CD14-positive monocyte (primary cell): ENCODE results near the gene TRPM5. TPM values are rescaled to one million over a fixed set of nuclear protein-coding genes. Genes with fewer than 3 reads are reported as not detected.

Experiments
- DNase-seq, 3 donors: peaks; one replicate each; pipeline ENCODE4 v3.0.0-alpha.2; 2011 to 2022
- H2AFZ ChIP-seq: 2 replicates; pipeline ENCODE4 v1.6.0; 2012; ENCODE audit warnings: mild to moderate bottlenecking, low read depth, low read length, inconsistent platforms; ENCODE audit not compliant: insufficient read depth, poor library complexity, severe bottlenecking
- H3K27ac ChIP-seq, 2 donors: 1 replicate in 1 of 2; 2 replicates in 1 of 2; pipeline ENCODE4 v1.5.1; 2012 to 2013; ENCODE audit warnings: low read length in 2 of 2, control low read depth in 1 of 2, inconsistent platforms in 1 of 2, low read depth in 1 of 2, mild to moderate bottlenecking in 1 of 2
- H3K27me3 ChIP-seq, 2 donors: one replicate each; pipeline versions ENCODE4 v1.6.0 to v1.6.1; 2011 to 2013; ENCODE audit warnings: low read length in 2 of 2; ENCODE audit not compliant: control insufficient read depth in 2 of 2, insufficient read depth in 2 of 2
- H3K36me3 ChIP-seq, 2 donors: replicated peaks in 1 of 2; 1 replicate in 1 of 2; 2 replicates in 1 of 2; pipeline versions ENCODE4 v1.5.1 to v1.6.1; 2012 to 2013; ENCODE audit warnings: low read length in 2 of 2, control low read depth in 1 of 2, inconsistent platforms in 1 of 2, mild to moderate bottlenecking in 1 of 2; ENCODE audit not compliant: insufficient read depth in 2 of 2, control insufficient read depth in 1 of 2
- H3K4me1 ChIP-seq, 2 donors: 1 replicate in 1 of 2; 2 replicates in 1 of 2; pipeline versions ENCODE4 v1.5.1 to v1.6.1; 2012 to 2013; ENCODE audit warnings: low read length in 2 of 2, control low read depth in 1 of 2, inconsistent platforms in 1 of 2, mild to moderate bottlenecking in 1 of 2, moderate library complexity in 1 of 2; ENCODE audit not compliant: insufficient read depth in 2 of 2, control insufficient read depth in 1 of 2
- H3K4me2 ChIP-seq: replicated peaks from 2 replicates; pipeline ENCODE3; 2012; ENCODE audit warnings: low read length, moderate library complexity, mild to moderate bottlenecking; ENCODE audit not compliant: poor library complexity, severe bottlenecking; ENCODE audit errors: extremely low read depth
- H3K4me3 ChIP-seq, 3 experiments: fragments of 200-600 bp in 1 of 3; sonication (generic) in 1 of 3; replicated peaks in 1 of 3; 1 replicate in 2 of 3; 2 replicates in 1 of 3; pipeline ENCODE4 v1.5.1; 2011 to 2013; ENCODE audit warnings: low read length in 3 of 3, mild to moderate bottlenecking in 3 of 3, control low read depth in 2 of 3, low read depth in 2 of 3, inconsistent platforms in 1 of 3, moderate library complexity in 1 of 3
- H3K79me2 ChIP-seq: 2 replicates; pipeline ENCODE4 v1.6.0; 2012; ENCODE audit warnings: mild to moderate bottlenecking, control low read depth, inconsistent platforms, low read length, moderate library complexity; ENCODE audit not compliant: insufficient read depth
- H3K9ac ChIP-seq: 2 replicates; pipeline ENCODE4 v1.6.0; 2017; ENCODE audit warnings: low read length, mild to moderate bottlenecking; ENCODE audit not compliant: insufficient read depth, poor library complexity, severe bottlenecking
- H3K9me3 ChIP-seq, 2 donors: replicated peaks in 1 of 2; 1 replicate in 1 of 2; 2 replicates in 1 of 2; pipeline versions ENCODE4 v1.5.1 to v1.6.1; 2012 to 2013; ENCODE audit warnings: low read length in 2 of 2, control low read depth in 1 of 2; ENCODE audit not compliant: control insufficient read depth in 1 of 2, insufficient read depth in 1 of 2
- H4K20me1 ChIP-seq: 2 replicates; pipeline ENCODE4 v1.6.0; 2012; ENCODE audit warnings: mild to moderate bottlenecking, low read length, control low read depth, moderate library complexity; ENCODE audit not compliant: insufficient read depth
- H3K27ac Mint-ChIP-seq, 7 donors: one replicate each; pipeline ENCODE4 v1.8.0; 2020; ENCODE audit warnings: mild to moderate bottlenecking in 7 of 7, mixed read lengths in 7 of 7, moderate library complexity in 6 of 7, inconsistent platforms in 2 of 7
- H3K27me3 Mint-ChIP-seq, 3 donors: one replicate each; pipeline ENCODE4 v1.8.0; 2021 to 2022; ENCODE audit warnings: low read depth in 3 of 3, mild to moderate bottlenecking in 3 of 3, mixed read lengths in 3 of 3, moderate library complexity in 3 of 3, inconsistent platforms in 1 of 3
- H3K36me3 Mint-ChIP-seq, 2 donors: one replicate each; pipeline ENCODE4 v1.8.0; 2020; ENCODE audit warnings: mixed read lengths in 2 of 2, inconsistent platforms in 1 of 2, mild to moderate bottlenecking in 1 of 2
- H3K4me1 Mint-ChIP-seq: one replicate; pipeline ENCODE4 v1.8.0; 2020; ENCODE audit warnings: mild to moderate bottlenecking, mixed read lengths
- H3K4me3 Mint-ChIP-seq, 2 donors: one replicate each; pipeline ENCODE4 v1.8.0; 2020; ENCODE audit warnings: mild to moderate bottlenecking in 2 of 2, mixed read lengths in 2 of 2, moderate library complexity in 1 of 2
- H3K9me3 Mint-ChIP-seq, 7 donors: one replicate each; pipeline ENCODE4 v1.8.0; 2020 to 2022; ENCODE audit warnings: mixed read lengths in 7 of 7, mild to moderate bottlenecking in 6 of 7, moderate library complexity in 6 of 7, inconsistent platforms in 2 of 7
- CTCF ChIP-seq: fragments of 200-600 bp; IDR thresholded peaks from one replicate; pipeline ENCODE4 v1.8.0; 2022; ENCODE audit warnings: antibody characterized with exemption, mild to moderate bottlenecking
- WGBS: methylation state at CpG from one replicate; pipeline ENCODE4 v1.1.5; 2013; ENCODE audit warnings: missing lambda C conversion rate; ENCODE audit not compliant: insufficient coverage; 5-methylcytosine and 5-hydroxymethylcytosine counted together
- intact Hi-C, 2 donors: fragments of 100-400 bp; cut with micrococcal nuclease; formaldehyde crosslinking; loops; one replicate each; pipeline versions ENCODE4 v1.15.0 to v1.15.1; 2023
- polyA plus RNA-seq, 3 donors: library from polyadenylated mRNA; depleted of rRNA in 1 of 3; unstranded in 2 of 3; stranded (reverse) in 1 of 3; fragments of 300-500 nt in 2 of 3; fragments of >200 nt in 1 of 3; fragmentation: Illumina TruSeq in 2 of 3; gene quantifications; 1 replicate in 2 of 3; 2 replicates in 1 of 3; pipeline ENCODE4 v1.2.3, GENCODE V29; 2012 to 2021

The TRPM5 gene
- polyA plus RNA-seq, 3 donors, result 0.03 TPM; not detected in 2

- H2AFZ ChIP-seq, result no peak overlapping the region
- Mint-ChIP-seq H3K4me1 (peaks cover 49% of the 10 kb centered on the region), H3K9me3 (peaks cover 29 to 48% (median 41%) of the 10 kb centered on the region in 7 donors), H3K4me3 (no peak overlapping the region), H3K27ac (peak overlapping the region in 2 of 7 donors; percentile 65 to 74), H3K27me3 (peaks cover 0 to 7% (median 3%) of the 10 kb centered on the region in 3 donors), H3K36me3 (peaks cover 51 to 53% of the 10 kb centered on the region in 2 donors)
- no peak overlapping the region for H3K9ac ChIP-seq
- H4K20me1 ChIP-seq, result peaks cover 62% of the 10 kb centered on the region
- no peaks in the 10 kb centered on the region for H3K27me3 ChIP-seq
- H3K9me3 ChIP-seq, result peaks cover 12 to 28% of the 10 kb centered on the region in 2 donors
- peaks cover 42% of the 10 kb centered on the region for H3K79me2 ChIP-seq
- peaks cover 0 to 37% of the 10 kb centered on the region in 2 donors for H3K36me3 ChIP-seq
- no peak for TF ChIP-seq CTCF
- no peak overlapping the region for H3K4me2 ChIP-seq
- WGBS, result over 99% methylated on average over 12 of the region's 16 CpGs
- DNase-seq, result no peak
- intact Hi-C loops, result loop anchor here (5.0 kb wide), 2 partner anchors 37 to 43 kb away; partner anchors contain the start of gene KCNQ1 (in 1 of the 2)
- H3K4me1 ChIP-seq, result peaks cover 34 to 35% of the 10 kb centered on the region in 2 donors
- no peak overlapping the region for H3K27ac ChIP-seq
- no peak overlapping the region for H3K4me3 ChIP-seq
These were observed 40.3 kb upstream of the TRPM5 start for GRCh38 chr11:2484576-2485125.

- Histone ChIP-seq H3K4me3 (no peak overlapping the region), H4K20me1 (peaks cover 50% of the 10 kb centered on the region), H2AFZ (no peak overlapping the region), H3K27me3 (no peaks in the 10 kb centered on the region), H3K9me3 (peaks cover 15 to 32% of the 10 kb centered on the region in 2 donors), H3K4me1 (peaks cover 41 to 42% of the 10 kb centered on the region in 2 donors), H3K9ac (no peak overlapping the region), H3K36me3 (peaks cover 0 to 33% of the 10 kb centered on the region in 2 donors), H3K4me2 (no peak overlapping the region), H3K79me2 (peaks cover 42% of the 10 kb centered on the region), H3K27ac (no peak overlapping the region)
- H3K36me3 Mint-ChIP-seq, result peaks cover 47 to 60% of the 10 kb centered on the region in 2 donors
- H3K9me3 Mint-ChIP-seq, result peaks cover 26 to 45% (median 43%) of the 10 kb centered on the region in 7 donors
- peaks cover 47% of the 10 kb centered on the region for H3K4me1 Mint-ChIP-seq
- peaks cover 0 to 7% (median 3%) of the 10 kb centered on the region in 3 donors for H3K27me3 Mint-ChIP-seq
- no peak overlapping the region for H3K4me3 Mint-ChIP-seq
- TF ChIP-seq CTCF, result no peak
- peak overlapping the region in 3 of 7 donors; percentile 2 to 90 (median 68) for H3K27ac Mint-ChIP-seq
- intact Hi-C loops, result loop anchor here (5.0 kb wide), 2 partner anchors 36 to 44 kb away; partner anchors contain the start of gene KCNQ1 (in 1 of the 2)
- 97% methylated on average over 12 of the region's 14 CpGs for WGBS
- no peak for DNase-seq
These were observed 39.1 kb upstream of the TRPM5 start for GRCh38 chr11:2483426-2483825.
